ENCODE measurements around the gene ACOXL.

- no peak for TF ChIP-seq KLF13 (tag; IDR thresholded peaks at IDR 0.05; ENCODE audit: borderline replicate concordance, low read depth)
- TF ChIP-seq HDGF (IDR thresholded peaks at IDR 0.05) = no peak
- TF ChIP-seq NCOA4 (IDR thresholded peaks at IDR 0.05; ENCODE audit: partially characterized antibody) = no peak
- TF ChIP-seq DPF2 (IDR thresholded peaks at IDR 0.05) = no peak
- TF ChIP-seq NFYB (IDR thresholded peaks at IDR 0.05; ENCODE audit: extremely low read depth, insufficient read length) = no peak
- no peak for TF ChIP-seq NFE2 (IDR thresholded peaks at IDR 0.05; ENCODE audit: low read depth)
- TF ChIP-seq POLR2A (conservative IDR thresholded peaks at IDR 0.05) = no peak
- no peak for TF ChIP-seq CTCFL (IDR thresholded peaks at IDR 0.05; ENCODE audit: borderline replicate concordance, insufficient read depth, low read depth, low read length, poor library complexity, severe bottlenecking)
- TF ChIP-seq POLR2AphosphoS2 (IDR thresholded peaks at IDR 0.05; ENCODE audit: low read length) = no peak
- no peak for TF ChIP-seq BRD4 (IDR thresholded peaks at IDR 0.05)
- no peak for TF ChIP-seq ZNF76 (CRISPR knock-in tag; IDR thresholded peaks at IDR 0.05; ENCODE audit: borderline replicate concordance)
- TF ChIP-seq EZH2 (IDR thresholded peaks at IDR 0.05; ENCODE audit: borderline replicate concordance, low read depth, low read length) = no peak
Observed at GRCh38 chr2:110940376-110940910, 208.1 kb downstream of the ACOXL start.

Measured in K562 (cell line).